CD4-positive, alpha-beta T cell treated with Interleukin-6 for 4 hours (primary cell): ENCODE results near the gene PHOX2A.
"Not testable (repeated sequence)": the region's sequence is repeated elsewhere in the genome, so short reads cannot be mapped to it uniquely, and the experiment has no call there.

Experiments used
- DNase-seq: peaks from one replicate; pipeline ENCODE4 v3.0.0-alpha.2; 2020; ENCODE audit warnings: mixed read lengths

The PHOX2A gene

GRCh38 chr11:72244060-72244360, at the start of gene PHOX2A:
PHOX2A (minus strand) TSS chr11:72244176; CDS start chr11:72244004, 172 bp downstream.
- DNase-seq: no peak

GRCh38 chr11:72293391-72293790, 49.4 kb upstream of the PHOX2A start:
- no peak for DNase-seq

- no peak for DNase-seq
Observed at GRCh38 chr11:72292106-72292785, 48.3 kb upstream of the PHOX2A start.

GRCh38 chr11:72290741-72291140, 46.8 kb upstream of the PHOX2A start:
- not testable (repeated sequence) for DNase-seq

- DNase-seq: no peak
Observed at GRCh38 chr11:72287293-72287692, 43.3 kb upstream of the PHOX2A start.

- no peak for DNase-seq
Observed at GRCh38 chr11:72283947-72284346, 40.0 kb upstream of the PHOX2A start.

GRCh38 chr11:72280726-72281315, 36.8 kb upstream of the PHOX2A start:
- DNase-seq: no peak

- no peak for DNase-seq
Observed at GRCh38 chr11:72280037-72280436, 36.1 kb upstream of the PHOX2A start.

- DNase-seq: no peak
Observed at GRCh38 chr11:72278905-72279304, 34.9 kb upstream of the PHOX2A start.

GRCh38 chr11:72274435-72274834, 30.5 kb upstream of the PHOX2A start:
- DNase-seq: no peak

GRCh38 chr11:72271980-72272379, 28.0 kb upstream of the PHOX2A start:
- no peak for DNase-seq

GRCh38 chr11:72267956-72268617, 24.1 kb upstream of the PHOX2A start:
- DNase-seq: no peak

- not testable (repeated sequence) for DNase-seq
Observed at GRCh38 chr11:72266960-72267359, 23.0 kb upstream of the PHOX2A start.

- no peak for DNase-seq
Observed at GRCh38 chr11:72265951-72266350, 22.0 kb upstream of the PHOX2A start.

GRCh38 chr11:72263361-72263760, 19.4 kb upstream of the PHOX2A start:
- no peak for DNase-seq

GRCh38 chr11:72260574-72260973, 16.6 kb upstream of the PHOX2A start:
- no peak for DNase-seq

- DNase-seq: no peak
Observed at GRCh38 chr11:72259490-72259889, 15.5 kb upstream of the PHOX2A start.

GRCh38 chr11:72257570-72257969, 13.6 kb upstream of the PHOX2A start:
- no peak for DNase-seq

GRCh38 chr11:72254299-72254993, 10.5 kb upstream of the PHOX2A start:
- DNase-seq: no peak

- DNase-seq: no peak
Observed at GRCh38 chr11:72253392-72253791, 9.4 kb upstream of the PHOX2A start.

GRCh38 chr11:72251614-72252013, 7.6 kb upstream of the PHOX2A start:
- no peak for DNase-seq

GRCh38 chr11:72250661-72251464, 6.9 kb upstream of the PHOX2A start:
- DNase-seq: no peak

GRCh38 chr11:72249961-72250360, 6.0 kb upstream of the PHOX2A start:
- no peak for DNase-seq
